CD4-positive, CD25-positive, alpha-beta regulatory T cell (primary cell): ENCODE results near the gene PLCE1. TPM values are rescaled to one million over a fixed set of nuclear protein-coding genes. Genes with fewer than 3 reads are reported as not detected.
A peak's percentile ranks its signal among the peaks of the same experiment; 100 is the strongest.

Experiments used
- ATAC-seq, 2 donors: fragments of 150-1000 bp; cut with Tn5 transposase; one replicate each; pipeline ENCODE4 v1.10.0; 2021; ENCODE audit warnings: low read depth in 2 of 2, moderate number of reproducible peaks in 2 of 2, moderate library complexity in 1 of 2
- DNase-seq, 3 donors: peaks; one replicate each; pipeline versions ENCODE4 v3.0.0 to v3.0.0-alpha.2; 2012 to 2022; ENCODE audit warnings: mixed read lengths in 1 of 3
- H3K27ac ChIP-seq: one replicate; pipeline ENCODE4 v1.7.0; 2013; ENCODE audit warnings: mild to moderate bottlenecking, low read length; ENCODE audit not compliant: insufficient read depth, poor library complexity, severe bottlenecking
- H3K27me3 ChIP-seq: one replicate; pipeline ENCODE4 v1.7.0; 2013; ENCODE audit warnings: low read length; ENCODE audit not compliant: control insufficient read depth, insufficient read depth
- H3K36me3 ChIP-seq: one replicate; pipeline ENCODE4 v1.7.0; 2013; ENCODE audit warnings: mild to moderate bottlenecking, low read length, moderate library complexity; ENCODE audit not compliant: control insufficient read depth, insufficient read depth
- H3K4me1 ChIP-seq: 2 replicates; pipeline ENCODE4 v1.7.0; 2013; ENCODE audit warnings: mild to moderate bottlenecking, low read length; ENCODE audit not compliant: insufficient read depth, control insufficient read depth, poor library complexity, severe bottlenecking
- H3K4me3 ChIP-seq: one replicate; pipeline ENCODE4 v1.7.0; 2013; ENCODE audit warnings: low read depth, mild to moderate bottlenecking, low read length, moderate library complexity
- H3K9me3 ChIP-seq, 2 experiments: 1 replicate in 1 of 2; 2 replicates in 1 of 2; pipeline ENCODE4 v1.7.0; 2013; ENCODE audit warnings: low read length in 2 of 2, mild to moderate bottlenecking in 1 of 2, moderate library complexity in 1 of 2; ENCODE audit not compliant: control insufficient read depth in 2 of 2
- H3K27ac Mint-ChIP-seq, 3 donors: one replicate each; pipeline ENCODE4 v1.8.0; 2020 to 2022; ENCODE audit warnings: mild to moderate bottlenecking in 3 of 3, mixed read lengths in 3 of 3, moderate library complexity in 2 of 3
- H3K27me3 Mint-ChIP-seq: one replicate; pipeline ENCODE4 v1.8.0; 2022; ENCODE audit warnings: mild to moderate bottlenecking, mixed read lengths
- H3K36me3 Mint-ChIP-seq: one replicate; pipeline ENCODE4 v1.8.0; 2020; ENCODE audit warnings: mixed read lengths
- H3K4me1 Mint-ChIP-seq, 4 donors: one replicate each; pipeline ENCODE4 v1.8.0; 2020 to 2022; ENCODE audit warnings: mixed read lengths in 4 of 4, mild to moderate bottlenecking in 1 of 4
- H3K4me3 Mint-ChIP-seq, 4 donors: one replicate each; pipeline ENCODE4 v1.8.0; 2020 to 2022; ENCODE audit warnings: mild to moderate bottlenecking in 4 of 4, mixed read lengths in 4 of 4, moderate library complexity in 3 of 4
- H3K9me3 Mint-ChIP-seq, 7 donors: one replicate each; pipeline ENCODE4 v1.8.0; 2020 to 2022; ENCODE audit warnings: mixed read lengths in 7 of 7, mild to moderate bottlenecking in 3 of 7, moderate library complexity in 2 of 7
- polyA plus RNA-seq, 4 donors: library from polyadenylated mRNA; unstranded; fragments of 300-500 nt; fragmentation: Illumina TruSeq; gene quantifications; one replicate each; pipeline ENCODE4 v1.2.3, GENCODE V29; 2021
- total RNA-seq: library from RNA; stranded (reverse); gene quantifications from one replicate; pipeline ENCODE4 v1.2.3, GENCODE V29; 2022

The PLCE1 gene
- total RNA-seq (not detected), polyA plus RNA-seq (under 1 TPM; 0.05 to 0.17 (median 0.09) TPM)

DNA sequence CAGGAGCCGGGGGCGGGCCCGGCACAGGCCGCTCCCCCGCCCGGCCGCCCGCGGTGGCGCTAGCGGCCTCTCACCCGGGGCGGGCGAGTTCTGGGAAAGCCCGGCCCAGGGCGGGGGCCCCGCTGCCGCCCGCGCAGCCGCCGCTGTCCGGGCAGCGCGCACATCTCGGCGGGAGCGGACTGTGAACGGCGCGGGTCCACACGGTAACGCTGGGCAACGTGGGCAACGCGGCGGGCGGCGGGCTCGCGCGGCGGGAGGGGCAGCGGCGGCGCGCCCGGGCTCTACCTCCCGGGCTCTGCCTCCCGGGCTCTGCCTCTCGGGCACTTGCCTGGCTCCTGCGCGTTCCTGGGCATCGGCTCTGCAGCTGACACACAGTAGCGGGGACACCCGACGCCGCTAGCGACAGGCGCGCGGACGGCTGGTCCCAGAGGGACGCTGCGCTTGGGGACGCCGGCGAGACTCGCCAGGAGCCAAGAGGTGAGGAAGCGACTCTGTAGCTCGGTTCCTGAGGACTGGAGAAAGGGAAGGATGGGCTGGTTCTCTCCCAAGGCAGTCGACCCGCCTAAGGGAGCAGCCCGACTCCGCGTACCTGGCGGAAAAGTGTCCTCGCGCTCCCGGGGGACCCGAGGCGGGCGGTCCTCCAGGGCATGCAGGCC lies at the start of gene PLCE1:
TSS of gene PLCE1 (plus strand) at position 150 of the 656 bp plus-strand sequence. CDS start 37,116 bp downstream, outside the sequence.
- Mint-ChIP-seq H3K36me3 (no peaks in the 10 kb centered on the region), H3K27ac (no peak within 1 kb of the TSS), H3K9me3 (peaks cover 0 to 7% (median 0%) of the 10 kb centered on the region in 7 donors), H3K4me1 (peaks cover 0 to 12% (median 3%) of the 10 kb centered on the region in 4 donors), H3K27me3 (peaks cover 65% of the 10 kb centered on the region), H3K4me3 (peak within 1 kb of the TSS in 1 of 4 donors; percentile 69)
- Histone ChIP-seq H3K27ac (no peak within 1 kb of the TSS), H3K4me1 (no peaks in the 10 kb centered on the region), H3K27me3 (peaks cover 22% of the 10 kb centered on the region), H3K4me3 (no peak within 1 kb of the TSS), H3K9me3 (no peaks in the 10 kb centered on the region), H3K36me3 (no peaks in the 10 kb centered on the region)
- ATAC-seq (peak in 1 of 2 donors; percentile 24), DNase-seq (no peak)

DNA sequence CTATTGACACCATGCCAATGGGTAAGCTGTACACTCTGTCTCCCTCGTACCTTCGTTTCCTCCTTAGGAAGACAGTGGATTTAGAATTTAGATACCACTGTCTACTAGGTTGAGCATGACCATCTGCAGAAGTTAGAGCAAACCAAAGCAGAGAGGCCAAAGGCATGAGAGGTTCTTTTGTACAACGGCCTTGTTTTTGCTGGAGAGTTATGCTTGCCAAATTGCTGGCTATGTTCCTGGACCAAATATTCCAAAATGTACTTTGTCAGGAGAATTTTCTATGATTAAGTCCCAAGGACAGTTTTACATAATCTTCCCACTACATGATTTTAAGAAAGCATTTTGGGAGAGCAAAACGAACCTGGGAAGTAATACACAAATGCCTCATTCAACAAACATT lies 47.9 kb upstream of the PLCE1 start:
- ATAC-seq (no peak), DNase-seq (no peak)
- H3K9me3 ChIP-seq, result no peaks in the 10 kb centered on the region
- Mint-ChIP-seq H3K27ac (no peak overlapping the region), H3K4me1 (peaks cover 0 to 5% (median 0%) of the 10 kb centered on the region in 4 donors), H3K9me3 (peaks cover 0 to 2% (median 0%) of the 10 kb centered on the region in 7 donors), H3K27me3 (no peaks in the 10 kb centered on the region), H3K4me3 (no peak overlapping the region), H3K36me3 (no peaks in the 10 kb centered on the region)
- H3K27ac ChIP-seq, result no peak overlapping the region
- H3K4me1 ChIP-seq, result no peaks in the 10 kb centered on the region
- H3K36me3 ChIP-seq, result no peaks in the 10 kb centered on the region
- H3K4me3 ChIP-seq, result no peak overlapping the region
- H3K27me3 ChIP-seq, result no peaks in the 10 kb centered on the region

DNA sequence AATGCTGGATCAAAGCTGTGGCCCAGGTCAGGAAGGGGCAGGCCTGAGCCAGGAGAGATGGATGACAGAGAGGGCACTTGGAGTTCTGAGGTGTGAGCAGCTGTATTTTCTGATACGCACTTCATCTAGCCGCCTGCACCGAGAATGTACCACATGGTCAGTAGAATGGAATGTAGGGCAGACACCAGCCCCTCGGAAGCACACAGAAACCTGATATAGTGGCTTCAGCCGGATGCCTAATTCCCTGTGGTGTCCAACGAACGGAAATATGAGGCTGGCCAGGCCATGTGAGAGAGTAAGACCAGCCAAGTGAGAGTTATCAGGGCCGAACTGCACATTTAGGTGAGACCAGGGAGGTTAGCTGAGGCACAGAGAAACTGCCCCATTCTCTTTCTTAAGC lies 46.7 kb upstream of the PLCE1 start:
- no peaks in the 10 kb centered on the region for H3K27me3 ChIP-seq
- ATAC-seq (no peak), DNase-seq (no peak)
- Mint-ChIP-seq H3K4me1 (peaks cover 0 to 5% (median 0%) of the 10 kb centered on the region in 4 donors), H3K36me3 (peaks cover 3% of the 10 kb centered on the region), H3K27me3 (no peaks in the 10 kb centered on the region), H3K9me3 (peaks cover 0 to 2% (median 0%) of the 10 kb centered on the region in 7 donors), H3K4me3 (no peak overlapping the region), H3K27ac (no peak overlapping the region)
- H3K36me3 ChIP-seq, result no peaks in the 10 kb centered on the region
- H3K27ac ChIP-seq, result no peak overlapping the region
- H3K4me3 ChIP-seq, result no peak overlapping the region
- H3K4me1 ChIP-seq, result no peaks in the 10 kb centered on the region
- H3K9me3 ChIP-seq, result no peaks in the 10 kb centered on the region

DNA sequence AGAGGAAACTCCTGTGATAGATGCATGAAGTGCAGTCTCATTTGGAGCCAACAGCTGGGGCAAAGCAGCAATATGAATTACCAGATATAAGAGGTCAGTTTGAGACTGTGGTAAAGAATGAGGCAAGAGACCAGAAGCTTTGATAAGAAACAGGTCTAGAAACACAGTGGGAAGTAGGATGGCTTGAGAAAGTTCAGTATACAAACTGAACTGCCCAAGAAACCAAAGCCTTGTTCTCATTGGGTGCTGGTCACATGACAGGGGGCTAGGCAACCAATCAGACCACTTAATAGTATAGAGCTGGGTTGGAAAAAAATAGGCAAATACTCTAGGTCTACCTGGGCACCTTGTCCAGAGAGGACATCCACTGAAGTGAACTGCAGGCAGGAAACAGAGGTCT lies 46.2 kb upstream of the PLCE1 start:
- ATAC-seq, result no peak
- H3K27ac Mint-ChIP-seq, result no peak overlapping the region
- Histone ChIP-seq H3K4me3 (no peak overlapping the region), H3K4me1 (no peaks in the 10 kb centered on the region), H3K27me3 (no peaks in the 10 kb centered on the region), H3K9me3 (no peaks in the 10 kb centered on the region), H3K36me3 (no peaks in the 10 kb centered on the region), H3K27ac (no peak overlapping the region)
- H3K4me1 Mint-ChIP-seq, result peaks cover 0 to 5% (median 0%) of the 10 kb centered on the region in 4 donors
- H3K4me3 Mint-ChIP-seq, result no peak overlapping the region
- peaks cover 0 to 2% (median 0%) of the 10 kb centered on the region in 7 donors for H3K9me3 Mint-ChIP-seq
- DNase-seq, result no peak
- H3K27me3 Mint-ChIP-seq, result no peaks in the 10 kb centered on the region
- H3K36me3 Mint-ChIP-seq, result peaks cover 4% of the 10 kb centered on the region

DNA sequence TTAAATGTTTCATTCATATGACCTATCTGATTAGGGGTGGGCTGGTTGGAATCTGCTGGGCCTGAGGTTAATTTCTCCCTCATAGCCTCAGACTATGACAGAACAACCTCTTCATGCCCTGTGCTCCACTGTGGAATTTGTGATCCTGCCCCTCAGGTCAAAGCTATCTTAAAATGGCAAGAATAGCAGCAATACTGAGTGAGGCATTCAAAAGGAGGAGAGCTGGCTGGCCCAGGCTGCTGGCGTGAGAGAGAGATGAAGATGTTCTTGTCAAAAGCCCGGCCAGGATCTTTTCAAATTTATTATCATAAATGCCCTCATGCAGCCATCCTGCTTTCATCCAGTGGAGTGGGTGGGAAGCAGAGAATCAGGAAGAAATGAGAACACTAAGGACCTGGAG lies 41.8 kb upstream of the PLCE1 start:
- no peaks in the 10 kb centered on the region for H3K9me3 ChIP-seq
- ATAC-seq (no peak), DNase-seq (no peak)
- Mint-ChIP-seq H3K36me3 (peaks cover 4% of the 10 kb centered on the region), H3K27me3 (no peaks in the 10 kb centered on the region), H3K9me3 (no peaks in the 10 kb centered on the region), H3K4me3 (no peak overlapping the region), H3K4me1 (no peaks in the 10 kb centered on the region), H3K27ac (no peak overlapping the region)
- no peaks in the 10 kb centered on the region for H3K36me3 ChIP-seq
- H3K4me3 ChIP-seq, result no peak overlapping the region
- H3K27me3 ChIP-seq, result no peaks in the 10 kb centered on the region
- no peaks in the 10 kb centered on the region for H3K4me1 ChIP-seq
- no peak overlapping the region for H3K27ac ChIP-seq

DNA sequence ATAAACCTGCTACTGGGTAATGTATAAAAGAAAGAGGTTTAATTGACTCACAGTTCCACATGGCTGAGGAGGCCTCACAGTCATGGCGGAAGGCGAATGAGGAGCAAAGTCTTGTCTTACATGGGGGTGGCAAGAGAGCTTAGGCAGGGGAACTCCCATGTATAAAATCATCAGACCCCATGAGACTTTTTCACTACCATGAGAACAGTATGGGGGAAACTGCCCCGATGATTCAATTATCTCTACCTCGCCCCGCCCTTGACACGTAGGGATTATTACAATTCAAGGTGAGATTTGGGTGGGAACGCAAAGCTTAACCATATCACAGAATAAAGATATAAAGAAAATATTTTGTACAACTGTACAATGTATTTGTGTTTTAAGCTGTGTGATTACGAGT lies 39.4 kb upstream of the PLCE1 start:
- H3K9me3 ChIP-seq, result no peaks in the 10 kb centered on the region
- H3K27me3 ChIP-seq, result no peaks in the 10 kb centered on the region
- no peak overlapping the region for H3K4me3 ChIP-seq
- Mint-ChIP-seq H3K27me3 (no peaks in the 10 kb centered on the region), H3K27ac (no peak overlapping the region), H3K4me3 (no peak overlapping the region), H3K9me3 (no peaks in the 10 kb centered on the region), H3K4me1 (peaks cover 0 to 1% (median 0%) of the 10 kb centered on the region in 4 donors), H3K36me3 (peaks cover 11% of the 10 kb centered on the region)
- no peaks in the 10 kb centered on the region for H3K36me3 ChIP-seq
- ATAC-seq (no peak), DNase-seq (no peak)
- no peak overlapping the region for H3K27ac ChIP-seq
- H3K4me1 ChIP-seq, result no peaks in the 10 kb centered on the region

DNA sequence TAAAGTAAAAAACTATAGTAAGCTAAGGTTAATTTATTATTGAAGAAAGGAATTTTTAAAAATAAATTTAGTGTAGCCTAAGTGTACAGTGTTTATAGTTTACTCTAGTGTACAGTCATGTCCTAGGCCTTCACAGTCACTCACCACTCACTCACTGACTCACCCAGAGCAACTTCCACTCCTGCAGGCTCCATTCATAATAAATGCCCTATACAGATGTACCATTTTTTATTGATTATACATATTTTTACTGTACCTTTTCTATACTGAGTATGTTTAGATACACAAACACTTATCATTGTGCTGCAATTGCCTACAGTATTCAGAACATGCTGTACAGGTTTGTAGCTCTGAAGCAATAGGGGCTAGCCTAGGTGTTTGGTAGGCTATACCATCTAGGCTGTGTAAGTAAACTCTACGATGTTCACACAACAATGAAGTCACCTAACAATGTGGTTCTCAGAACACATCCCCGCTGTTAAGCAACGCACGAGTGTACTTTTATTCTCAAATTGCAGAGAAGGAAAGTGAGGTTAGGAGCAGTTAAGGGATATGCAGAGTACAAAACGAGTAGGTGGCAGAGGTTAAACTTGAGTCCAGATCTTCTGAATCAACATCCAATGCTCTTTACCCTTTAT lies 38.9 kb upstream of the PLCE1 start:
- DNase-seq (no peak), ATAC-seq (no peak)
- Histone ChIP-seq H3K27ac (no peak overlapping the region), H3K27me3 (no peaks in the 10 kb centered on the region), H3K36me3 (no peaks in the 10 kb centered on the region), H3K4me3 (no peak overlapping the region), H3K4me1 (no peaks in the 10 kb centered on the region), H3K9me3 (no peaks in the 10 kb centered on the region)
- Mint-ChIP-seq H3K36me3 (peaks cover 17% of the 10 kb centered on the region), H3K9me3 (no peaks in the 10 kb centered on the region), H3K27ac (no peak overlapping the region), H3K4me1 (peaks cover 0 to 1% (median 0%) of the 10 kb centered on the region in 4 donors), H3K27me3 (no peaks in the 10 kb centered on the region), H3K4me3 (no peak overlapping the region)

DNA sequence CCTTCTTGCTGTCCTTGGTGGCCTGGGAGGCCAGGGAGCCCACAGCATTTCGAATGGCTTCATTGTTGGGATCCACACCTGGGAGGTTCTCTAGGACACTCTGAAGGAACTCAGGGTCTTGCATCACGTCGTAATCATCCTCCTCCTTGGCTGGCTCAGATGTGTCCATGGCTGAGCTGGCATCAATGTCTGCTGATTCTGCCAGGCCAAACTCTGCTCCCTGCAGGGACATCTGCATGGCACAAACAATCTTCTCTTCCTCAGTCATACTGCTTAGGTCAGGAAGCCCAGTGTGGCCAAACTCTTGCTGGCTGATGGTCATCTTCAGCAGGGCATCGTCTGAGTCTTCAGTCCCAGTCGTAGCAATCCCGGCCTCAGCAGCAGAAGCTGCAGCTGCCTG lies 34.9 kb upstream of the PLCE1 start:
- H3K4me3 ChIP-seq, result no peak overlapping the region
- no peak overlapping the region for H3K4me3 Mint-ChIP-seq
- peak overlapping the region in 1 of 3 donors; percentile 5 for H3K27ac Mint-ChIP-seq
- H3K27me3 ChIP-seq, result no peaks in the 10 kb centered on the region
- no peaks in the 10 kb centered on the region for H3K27me3 Mint-ChIP-seq
- no peaks in the 10 kb centered on the region for H3K9me3 Mint-ChIP-seq
- ATAC-seq (no peak), DNase-seq (no peak)
- H3K36me3 ChIP-seq, result no peaks in the 10 kb centered on the region
- peaks cover 0 to 1% (median 0%) of the 10 kb centered on the region in 4 donors for H3K4me1 Mint-ChIP-seq
- H3K27ac ChIP-seq, result no peak overlapping the region
- H3K4me1 ChIP-seq, result no peaks in the 10 kb centered on the region
- H3K9me3 ChIP-seq, result no peaks in the 10 kb centered on the region
- H3K36me3 Mint-ChIP-seq, result peaks cover 15% of the 10 kb centered on the region
